SU-DHL-6 (cell line): ENCODE data around the gene FADS3.

ENCODE experiments used
- EZH2phosphoT487 ChIP-seq: fragments of 200-600 bp; sonication (generic), shearing (Covaris generic); conservative IDR thresholded peaks from 2 replicates; pipeline ENCODE4 v1.6.1; 2018; ENCODE audit warnings: mild to moderate bottlenecking, antibody characterized with exemption, low read length, moderate library complexity, mixed read lengths
- TF ChIP-seq, protein P1 (sequence below): fragments of 200-600 bp; sonication (generic); IDR thresholded peaks from one replicate; pipeline ENCODE4 v1.5.1; 2017; ENCODE audit warnings: antibody characterized with exemption, mild to moderate bottlenecking, low read length, moderate library complexity; ENCODE audit not compliant: insufficient read depth, poor library complexity, severe bottlenecking

DNA sequence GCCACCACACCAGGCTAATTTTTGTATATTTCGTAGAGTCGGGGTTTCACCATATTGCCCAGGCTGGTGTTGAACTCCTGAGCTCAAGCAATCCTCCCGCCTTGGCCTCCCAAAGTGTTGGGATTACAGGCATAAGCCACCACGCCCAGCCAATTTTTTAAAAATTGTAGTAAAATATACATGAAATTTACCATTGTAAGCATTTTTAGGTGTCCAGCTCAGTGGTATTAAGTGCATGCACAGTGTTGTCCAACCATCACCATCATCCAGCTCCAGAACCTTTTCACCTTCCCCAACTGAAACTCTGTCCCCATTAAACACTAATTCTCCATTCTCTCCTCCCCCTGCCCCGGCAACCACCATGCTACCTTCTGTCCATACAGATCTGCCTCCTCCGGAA, 8.5 kb downstream of the FADS3 start:
- TF ChIP-seq, protein P1, sequence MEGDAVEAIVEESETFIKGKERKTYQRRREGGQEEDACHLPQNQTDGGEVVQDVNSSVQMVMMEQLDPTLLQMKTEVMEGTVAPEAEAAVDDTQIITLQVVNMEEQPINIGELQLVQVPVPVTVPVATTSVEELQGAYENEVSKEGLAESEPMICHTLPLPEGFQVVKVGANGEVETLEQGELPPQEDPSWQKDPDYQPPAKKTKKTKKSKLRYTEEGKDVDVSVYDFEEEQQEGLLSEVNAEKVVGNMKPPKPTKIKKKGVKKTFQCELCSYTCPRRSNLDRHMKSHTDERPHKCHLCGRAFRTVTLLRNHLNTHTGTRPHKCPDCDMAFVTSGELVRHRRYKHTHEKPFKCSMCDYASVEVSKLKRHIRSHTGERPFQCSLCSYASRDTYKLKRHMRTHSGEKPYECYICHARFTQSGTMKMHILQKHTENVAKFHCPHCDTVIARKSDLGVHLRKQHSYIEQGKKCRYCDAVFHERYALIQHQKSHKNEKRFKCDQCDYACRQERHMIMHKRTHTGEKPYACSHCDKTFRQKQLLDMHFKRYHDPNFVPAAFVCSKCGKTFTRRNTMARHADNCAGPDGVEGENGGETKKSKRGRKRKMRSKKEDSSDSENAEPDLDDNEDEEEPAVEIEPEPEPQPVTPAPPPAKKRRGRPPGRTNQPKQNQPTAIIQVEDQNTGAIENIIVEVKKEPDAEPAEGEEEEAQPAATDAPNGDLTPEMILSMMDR = no peak
- no peak for TF ChIP-seq EZH2phosphoT487
